Sigmoid colon (tissue), 7 donors: ENCODE measurements around the gene BBX. TPM values are rescaled to one million over a fixed set of nuclear protein-coding genes. Genes with fewer than 3 reads are reported as not detected.

ENCODE experiments used
- DNase-seq: peaks from one replicate; pipeline ENCODE4 v3.0.0-alpha.2; 2019
- H3K27ac ChIP-seq, 4 donors: fragments of 200-600 bp; sonication (generic); one replicate each; pipeline ENCODE4 v1.5.1; 2016 to 2019; ENCODE audit warnings: mild to moderate bottlenecking in 1 of 4
- H3K27me3 ChIP-seq, 3 donors: fragments of 200-600 bp; sonication (generic); one replicate each; pipeline ENCODE4 v1.5.1; 2019; ENCODE audit warnings: mild to moderate bottlenecking in 1 of 3
- H3K36me3 ChIP-seq, 4 donors: fragments of 200-600 bp; sonication (generic); one replicate each; pipeline ENCODE4 v1.5.1; 2016 to 2019
- H3K4me1 ChIP-seq, 4 donors: fragments of 200-600 bp; sonication (generic); one replicate each; pipeline ENCODE4 v1.5.1; 2017 to 2019
- H3K4me3 ChIP-seq, 4 donors: fragments of 200-600 bp; sonication (generic); one replicate each; pipeline ENCODE4 v1.5.1; 2017 to 2019; ENCODE audit warnings: mild to moderate bottlenecking in 2 of 4, moderate library complexity in 1 of 4
- H3K9me3 ChIP-seq, 4 donors: fragments of 200-600 bp in 3 of 4; sonication (generic) in 3 of 4; one replicate each; pipeline versions ENCODE4 v1.5.1 to v1.6.1; 2013 to 2019
- CTCF ChIP-seq, 4 experiments: fragments of 450-650 bp in 3 of 4; fragments of 200-600 bp in 1 of 4; IDR thresholded peaks; one replicate each; pipeline ENCODE4 v1.5.1; 2016 to 2019; ENCODE audit warnings: antibody characterized with exemption in 4 of 4, mild to moderate bottlenecking in 3 of 4, moderate library complexity in 2 of 4
- EP300 ChIP-seq, 4 donors: sonication (generic); formaldehyde crosslinking; IDR thresholded peaks; one replicate each; pipeline ENCODE4 v1.6.1; 2017; ENCODE audit warnings: antibody characterized with exemption in 4 of 4
- POLR2A ChIP-seq, 2 donors: fragments of 450-650 bp; IDR thresholded peaks; one replicate each; pipeline ENCODE4 v1.6.1; 2016; ENCODE audit warnings: antibody characterized with exemption in 2 of 2, mild to moderate bottlenecking in 2 of 2, moderate library complexity in 2 of 2
- POLR2AphosphoS5 ChIP-seq, 4 donors: sonication (generic); formaldehyde crosslinking; IDR thresholded peaks; one replicate each; pipeline ENCODE4 v1.6.1; 2017; ENCODE audit warnings: antibody characterized with exemption in 4 of 4
- WGBS, 2 donors: extraction: QIAGEN DNeasy Blood & Tissue Kit; methylation state at CpG; one replicate each; pipeline ENCODE4 v1.1.7; 2013; 5-methylcytosine and 5-hydroxymethylcytosine counted together
- intact Hi-C: fragments of 100-400 bp; cut with DNase I; formaldehyde crosslinking; loops from one replicate; pipeline ENCODE4 v1.15.1; 2023
- polyA plus RNA-seq, 3 donors: library from polyadenylated mRNA; stranded (reverse); fragments of 200-250 nt; gene quantifications; one replicate each; pipeline ENCODE4 v1.2.3, GENCODE V29; 2013
- total RNA-seq, 4 donors: library from RNA; depleted of rRNA; stranded (reverse); fragments of >200 nt; gene quantifications; one replicate each; pipeline ENCODE4 v1.1.0, GENCODE V29; 2016
- donor health status: healthy with polysubstance abuse.
- donor health status: Bipolar disorder and iron deficiency.
- donor health status: healthy.

BBX gene
- total RNA-seq (10 to 100 TPM; 71.1 to 93.3 (median 82.8) TPM), polyA plus RNA-seq (1 to 10 TPM; 3.0 to 9.5 (median 3.2) TPM)

- Histone ChIP-seq H3K4me3 (peak within 1 kb of the TSS; percentile 62 to 98 (median 92)), H3K27me3 (no peaks in the 10 kb centered on the region), H3K9me3 (no peaks in the 10 kb centered on the region), H3K27ac (peak within 1 kb of the TSS; percentile 85 to 98 (median 94)), H3K4me1 (peaks cover 0 to 19% (median 9%) of the 10 kb centered on the region in 4 donors), H3K36me3 (peaks cover 0 to 5% (median 0%) of the 10 kb centered on the region in 4 donors)
- TF ChIP-seq CTCF (IDR thresholded peaks at IDR 0.05) (no peak), EP300 (IDR thresholded peaks at IDR 0.05) (no peak), POLR2AphosphoS5 (IDR thresholded peaks at IDR 0.05) (peak; percentile 82 to 99 (median 91)), POLR2A (IDR thresholded peaks at IDR 0.05) (peak; percentile 71 to 72)
- intact Hi-C loops = loop anchor here (1.0 to 10.0 kb wide), 6 partner anchors 92 to 1658 kb away; partner anchors contain the start of genes CBLB and IFT57
- WGBS, 2 donors = 0 to 1% methylated on average over 42 of the region's 42 CpGs
- DNase-seq = peak; percentile 96
Observed at GRCh38 chr3:107522510-107523288, at the start of gene BBX. TSS of gene BBX (plus strand) at chr3:107522962. CDS start at chr3:107710461, 187,499 bp downstream.

GRCh38 chr3:107476462-107476861 is 46.3 kb upstream of the BBX start:
- H3K36me3 ChIP-seq = no peaks in the 10 kb centered on the region
- H3K27me3 ChIP-seq = no peaks in the 10 kb centered on the region
- no peak for DNase-seq
- no peaks in the 10 kb centered on the region for H3K4me1 ChIP-seq
- no peak overlapping the region for H3K27ac ChIP-seq
- H3K4me3 ChIP-seq = no peak overlapping the region
- no peak for TF ChIP-seq POLR2AphosphoS5 (IDR thresholded peaks at IDR 0.05)
- no peak for TF ChIP-seq EP300 (IDR thresholded peaks at IDR 0.05)
- no peak for TF ChIP-seq CTCF (IDR thresholded peaks at IDR 0.05)
- no peak for TF ChIP-seq POLR2A (IDR thresholded peaks at IDR 0.05)
- intact Hi-C loops = no loop called here
- H3K9me3 ChIP-seq = no peaks in the 10 kb centered on the region

- intact Hi-C loops = no loop called here
- Histone ChIP-seq H3K9me3 (no peaks in the 10 kb centered on the region), H3K36me3 (no peaks in the 10 kb centered on the region), H3K27ac (no peak overlapping the region), H3K27me3 (no peaks in the 10 kb centered on the region), H3K4me1 (no peaks in the 10 kb centered on the region), H3K4me3 (no peak overlapping the region)
- TF ChIP-seq POLR2A (IDR thresholded peaks at IDR 0.05) (no peak), POLR2AphosphoS5 (IDR thresholded peaks at IDR 0.05) (no peak), CTCF (IDR thresholded peaks at IDR 0.05) (no peak), EP300 (IDR thresholded peaks at IDR 0.05) (no peak)
- no peak for DNase-seq
- WGBS, 2 donors = 84 to 88% methylated on average over 2 of the region's 2 CpGs
Observed at GRCh38 chr3:107487490-107487889, 35.3 kb upstream of the BBX start.

GRCh38 chr3:107488942-107489341 is 33.8 kb upstream of the BBX start:
- TF ChIP-seq POLR2A (IDR thresholded peaks at IDR 0.05) (no peak), POLR2AphosphoS5 (IDR thresholded peaks at IDR 0.05) (no peak), EP300 (IDR thresholded peaks at IDR 0.05) (no peak), CTCF (IDR thresholded peaks at IDR 0.05) (no peak)
- no peak overlapping the region for H3K27ac ChIP-seq
- H3K36me3 ChIP-seq = no peaks in the 10 kb centered on the region
- H3K4me3 ChIP-seq = no peak overlapping the region
- no peaks in the 10 kb centered on the region for H3K4me1 ChIP-seq
- H3K9me3 ChIP-seq = no peaks in the 10 kb centered on the region
- H3K27me3 ChIP-seq = no peaks in the 10 kb centered on the region
- intact Hi-C loops = no loop called here
- no peak for DNase-seq
- WGBS, 2 donors = 78 to 90% methylated on average over 4 of the region's 4 CpGs
